Measurements from ENCODE around the gene RHBDD1.

DNA sequence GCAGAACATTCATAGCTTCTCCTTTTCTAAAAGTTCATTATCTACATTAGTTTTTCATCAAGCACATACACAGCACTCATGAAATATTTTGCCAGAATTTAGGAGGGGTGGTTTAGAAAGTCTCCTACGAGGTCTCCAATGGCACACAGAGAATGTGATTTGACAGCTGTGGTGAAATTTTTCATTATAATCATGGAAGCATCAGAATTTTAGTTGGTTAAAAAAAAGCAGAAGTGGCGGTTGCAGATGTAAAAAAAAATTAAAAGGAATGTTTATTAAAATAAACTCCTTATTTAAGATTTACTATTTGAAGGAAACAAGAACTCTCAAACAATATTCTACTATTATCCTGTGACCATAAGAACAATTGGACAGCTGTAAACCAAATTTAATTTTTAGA is 10.8 kb upstream of the RHBDD1 start:
- TF ChIP-seq, protein P1, sequence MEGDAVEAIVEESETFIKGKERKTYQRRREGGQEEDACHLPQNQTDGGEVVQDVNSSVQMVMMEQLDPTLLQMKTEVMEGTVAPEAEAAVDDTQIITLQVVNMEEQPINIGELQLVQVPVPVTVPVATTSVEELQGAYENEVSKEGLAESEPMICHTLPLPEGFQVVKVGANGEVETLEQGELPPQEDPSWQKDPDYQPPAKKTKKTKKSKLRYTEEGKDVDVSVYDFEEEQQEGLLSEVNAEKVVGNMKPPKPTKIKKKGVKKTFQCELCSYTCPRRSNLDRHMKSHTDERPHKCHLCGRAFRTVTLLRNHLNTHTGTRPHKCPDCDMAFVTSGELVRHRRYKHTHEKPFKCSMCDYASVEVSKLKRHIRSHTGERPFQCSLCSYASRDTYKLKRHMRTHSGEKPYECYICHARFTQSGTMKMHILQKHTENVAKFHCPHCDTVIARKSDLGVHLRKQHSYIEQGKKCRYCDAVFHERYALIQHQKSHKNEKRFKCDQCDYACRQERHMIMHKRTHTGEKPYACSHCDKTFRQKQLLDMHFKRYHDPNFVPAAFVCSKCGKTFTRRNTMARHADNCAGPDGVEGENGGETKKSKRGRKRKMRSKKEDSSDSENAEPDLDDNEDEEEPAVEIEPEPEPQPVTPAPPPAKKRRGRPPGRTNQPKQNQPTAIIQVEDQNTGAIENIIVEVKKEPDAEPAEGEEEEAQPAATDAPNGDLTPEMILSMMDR (IDR thresholded peaks at IDR 0.05), result no peak
- no peak for TF ChIP-seq POLR2A (IDR thresholded peaks at IDR 0.05)

Data from heart left ventricle (tissue), 13 donors.